ENCODE measurements around the gene LRRC26.

The LRRC26 gene

GRCh38 chr9:137149942-137150616, 19.8 kb downstream of the LRRC26 start:
- no peak for DNase-seq (ENCODE audit: low spot score)

GRCh38 chr9:137149363-137149762, 20.5 kb downstream of the LRRC26 start:
- DNase-seq (ENCODE audit: low spot score), result no peak

GRCh38 chr9:137148661-137149060, 21.2 kb downstream of the LRRC26 start:
- no peak for DNase-seq (ENCODE audit: low spot score)

- DNase-seq (ENCODE audit: low spot score), result no peak
Observed at GRCh38 chr9:137148242-137148641, 21.6 kb downstream of the LRRC26 start.

GRCh38 chr9:137147793-137148160, 22.1 kb downstream of the LRRC26 start:
- DNase-seq (ENCODE audit: low spot score), result no peak

- no peak for DNase-seq (ENCODE audit: low spot score)
Observed at GRCh38 chr9:137147091-137147792, 22.6 kb downstream of the LRRC26 start.

GRCh38 chr9:137146527-137146918, 23.3 kb downstream of the LRRC26 start:
- no peak for DNase-seq (ENCODE audit: low spot score)

GRCh38 chr9:137145731-137146526, 23.9 kb downstream of the LRRC26 start:
- DNase-seq (ENCODE audit: low spot score), result no peak

- no peak for DNase-seq (ENCODE audit: low spot score)
Observed at GRCh38 chr9:137143459-137143858, 26.4 kb downstream of the LRRC26 start.

- no peak for DNase-seq (ENCODE audit: low spot score)
Observed at GRCh38 chr9:137141976-137142936, 27.6 kb downstream of the LRRC26 start.

- no peak for DNase-seq (ENCODE audit: low spot score)
Observed at GRCh38 chr9:137141050-137141810, 28.6 kb downstream of the LRRC26 start.

GRCh38 chr9:137140151-137141012, 29.5 kb downstream of the LRRC26 start:
- DNase-seq (ENCODE audit: low spot score), result no peak

- DNase-seq (ENCODE audit: low spot score), result no peak
Observed at GRCh38 chr9:137139468-137140150, 30.2 kb downstream of the LRRC26 start.

- no peak for DNase-seq (ENCODE audit: low spot score)
Observed at GRCh38 chr9:137138722-137139467, 31.0 kb downstream of the LRRC26 start, which contains the start of gene GRIN1. Gene GRIN1, plus strand, starts transcription at chr9:137139154. Its CDS starts 333 bp downstream, at chr9:137139487.

GRCh38 chr9:137138058-137138721, 31.7 kb downstream of the LRRC26 start:
- no peak for DNase-seq (ENCODE audit: low spot score)

- DNase-seq (ENCODE audit: low spot score), result no peak
Observed at GRCh38 chr9:137136881-137137607, 32.8 kb downstream of the LRRC26 start.

GRCh38 chr9:137136261-137136880, 33.5 kb downstream of the LRRC26 start:
- DNase-seq (ENCODE audit: low spot score), result no peak
